DOHH2 (cell line): ENCODE data around the gene HLX.

Experiments used
- H3F3A ChIP-seq: fragments of 200-600 bp; sonication (generic), shearing (Covaris generic); 2 replicates; pipeline ENCODE4 v1.6.0; 2016; ENCODE audit warnings: antibody characterized with exemption, mild to moderate bottlenecking; ENCODE audit not compliant: control insufficient read depth, insufficient read depth
- H3K27ac ChIP-seq: fragments of 200-600 bp; sonication (generic); 2 replicates; pipeline ENCODE4 v1.5.1; 2014; ENCODE audit warnings: low read depth, mild to moderate bottlenecking, low read length, moderate library complexity
- H3K27me3 ChIP-seq: fragments of 200-600 bp; sonication (generic); 2 replicates; pipeline ENCODE4 v1.6.1; 2014; ENCODE audit warnings: mild to moderate bottlenecking, low read length, mixed read lengths; ENCODE audit not compliant: control insufficient read depth
- H3K36me3 ChIP-seq: fragments of 200-600 bp; sonication (generic); 2 replicates; pipeline ENCODE4 v1.6.1; 2014; ENCODE audit warnings: mild to moderate bottlenecking, low read length, moderate library complexity, mixed read lengths; ENCODE audit not compliant: control insufficient read depth
- H3K4me1 ChIP-seq: fragments of 200-600 bp; sonication (generic); 2 replicates; pipeline ENCODE4 v1.6.1; 2014; ENCODE audit warnings: mild to moderate bottlenecking, low read length, mixed read lengths; ENCODE audit not compliant: control insufficient read depth
- H3K4me2 ChIP-seq: fragments of 200-600 bp; sonication (generic); 2 replicates; pipeline ENCODE4 v1.6.0; 2014; ENCODE audit warnings: mild to moderate bottlenecking, low read length, moderate library complexity
- H3K4me3 ChIP-seq: fragments of 200-600 bp; sonication (generic); 2 replicates; pipeline ENCODE4 v1.5.1; 2014; ENCODE audit warnings: mild to moderate bottlenecking, low read length, mixed read lengths
- H3K79me2 ChIP-seq: fragments of 200-600 bp; sonication (generic); 2 replicates; pipeline ENCODE4 v1.6.1; 2014; ENCODE audit warnings: mild to moderate bottlenecking, low read length, mixed read lengths; ENCODE audit not compliant: control insufficient read depth
- H3K9me2 ChIP-seq: fragments of 200-600 bp; sonication (generic); replicated peaks from 2 replicates; pipeline ENCODE4 v1.6.1; 2014; ENCODE audit warnings: mild to moderate bottlenecking, low read length, mixed read lengths; ENCODE audit not compliant: control insufficient read depth
- H3K9me3 ChIP-seq: fragments of 200-600 bp; sonication (generic); 2 replicates; pipeline ENCODE4 v1.6.1; 2014; ENCODE audit warnings: antibody characterized with exemption, low read length, mixed read lengths; ENCODE audit not compliant: control insufficient read depth, insufficient read depth
- H4K20me1 ChIP-seq: fragments of 200-600 bp; sonication (generic); 2 replicates; pipeline ENCODE4 v1.6.0; 2014; ENCODE audit warnings: low read depth, mild to moderate bottlenecking, antibody characterized with exemption, low read length, moderate library complexity; ENCODE audit not compliant: control insufficient read depth, insufficient read depth
- CTCF ChIP-seq: fragments of 200-600 bp; sonication (generic); IDR thresholded peaks from one replicate; pipeline ENCODE4 v1.5.1; 2014; ENCODE audit warnings: antibody characterized with exemption, mild to moderate bottlenecking, low read depth, low read length; ENCODE audit not compliant: poor library complexity, severe bottlenecking
- EZH2phosphoT487 ChIP-seq: fragments of 200-600 bp; sonication (generic); IDR thresholded peaks from 2 replicates; pipeline ENCODE4 v1.6.1; 2017; ENCODE audit warnings: borderline replicate concordance, mild to moderate bottlenecking, antibody characterized with exemption, low read length, moderate library complexity, mixed read lengths

HLX gene

GRCh38 chr1:220889333-220889732 is 10.1 kb downstream of the HLX start:
- Histone ChIP-seq H3K4me3 (no peak overlapping the region), H3K4me1 (no peaks in the 10 kb centered on the region), H3K4me2 (no peak overlapping the region), H3K36me3 (no peaks in the 10 kb centered on the region), H3F3A (no peaks in the 10 kb centered on the region), H3K27me3 (no peaks in the 10 kb centered on the region), H3K79me2 (no peaks in the 10 kb centered on the region), H3K9me3 (no peaks in the 10 kb centered on the region), H3K27ac (no peak overlapping the region), H3K9me2 (no peaks in the 10 kb centered on the region), H4K20me1 (no peaks in the 10 kb centered on the region)
- TF ChIP-seq EZH2phosphoT487 (no peak), CTCF (no peak)

- Histone ChIP-seq H3F3A (no peaks in the 10 kb centered on the region), H3K79me2 (no peaks in the 10 kb centered on the region), H4K20me1 (no peaks in the 10 kb centered on the region), H3K9me2 (no peaks in the 10 kb centered on the region), H3K36me3 (no peaks in the 10 kb centered on the region), H3K27ac (no peak overlapping the region), H3K4me3 (no peak overlapping the region), H3K27me3 (no peaks in the 10 kb centered on the region), H3K4me2 (no peak overlapping the region), H3K4me1 (no peaks in the 10 kb centered on the region), H3K9me3 (no peaks in the 10 kb centered on the region)
- no peak for TF ChIP-seq EZH2phosphoT487
- no peak for TF ChIP-seq CTCF
Observed at GRCh38 chr1:220889848-220890287, 10.6 kb downstream of the HLX start.

GRCh38 chr1:220890602-220891001 is 11.4 kb downstream of the HLX start:
- no peaks in the 10 kb centered on the region for H3K36me3 ChIP-seq
- H3K4me1 ChIP-seq: no peaks in the 10 kb centered on the region
- no peaks in the 10 kb centered on the region for H3K9me3 ChIP-seq
- no peaks in the 10 kb centered on the region for H4K20me1 ChIP-seq
- no peak overlapping the region for H3K4me2 ChIP-seq
- no peaks in the 10 kb centered on the region for H3K79me2 ChIP-seq
- H3K4me3 ChIP-seq: no peak overlapping the region
- TF ChIP-seq CTCF: no peak
- TF ChIP-seq EZH2phosphoT487: no peak
- no peaks in the 10 kb centered on the region for H3K27me3 ChIP-seq
- H3F3A ChIP-seq: no peaks in the 10 kb centered on the region
- H3K9me2 ChIP-seq: no peaks in the 10 kb centered on the region
- H3K27ac ChIP-seq: no peak overlapping the region
